Cardiac muscle cell (in vitro differentiated cells and primary cell): Measurements from ENCODE around the gene METTL15. TPM values are rescaled to one million over a fixed set of nuclear protein-coding genes. Genes with fewer than 3 reads are reported as not detected.
"Not testable (repeated sequence)": the region's sequence is repeated elsewhere in the genome, so short reads cannot be mapped to it uniquely, and the experiment has no call there.

Experiments
- DNase-seq, 2 donors: peaks; one replicate each; pipeline versions ENCODE4 v3.0.0 to v3.0.0-alpha.2; 2010 to 2017; ENCODE audit warnings: low read depth in 1 of 2, low spot score in 1 of 2
- H3K27ac ChIP-seq: fragments of 200-600 bp; sonication (generic); 2 replicates; pipeline ENCODE4 v1.5.1; 2016
- H3K27me3 ChIP-seq: fragments of 200-600 bp; sonication (generic); 2 replicates; pipeline ENCODE4 v1.6.0; 2016; ENCODE audit warnings: control low read depth
- H3K36me3 ChIP-seq: fragments of 200-600 bp; sonication (generic); 2 replicates; pipeline ENCODE4 v1.5.1; 2016; ENCODE audit warnings: control low read depth
- H3K4me1 ChIP-seq: fragments of 200-600 bp; sonication (generic); 2 replicates; pipeline ENCODE4 v1.8.1; 2017; ENCODE audit warnings: low read depth, mild to moderate bottlenecking, mixed run types
- H3K4me3 ChIP-seq: fragments of 200-600 bp; sonication (generic); 2 replicates; pipeline ENCODE4 v1.5.1; 2016; ENCODE audit warnings: mild to moderate bottlenecking
- H3K9me3 ChIP-seq: fragments of 200-600 bp; sonication (generic); 2 replicates; pipeline ENCODE4 v1.5.1; 2017; ENCODE audit warnings: low read depth, mild to moderate bottlenecking, control low read depth
- polyA plus RNA-seq: library from polyadenylated mRNA; unstranded; fragments of >200 nt; fragmentation: Nextera tagmentation; extraction: Ambion mirVana; gene quantifications from 2 replicates; pipeline ENCODE4 v1.2.1, GENCODE V29; 2016
- total RNA-seq: library from RNA; depleted of rRNA; stranded (reverse); fragments of >200 nt; gene quantifications from 2 replicates; pipeline ENCODE4 v1.2.3, GENCODE V29; 2016
- TF ChIP-seq, protein P1 (sequence below): IDR thresholded peaks from 2 replicates; pipeline ENCODE4 v1.5.1; 2012; ENCODE audit warnings: low read depth, mild to moderate bottlenecking, low read length

Gene METTL15
- total and polyA plus RNA-seq, 2 experiments from 2014 or later = 13.2 to 15.3 TPM

GRCh38 chr11:28086569-28086968 is 21.6 kb upstream of the METTL15 start:
- Histone ChIP-seq H3K36me3 (peaks cover 3% of the 10 kb centered on the region), H3K4me1 (no peaks in the 10 kb centered on the region), H3K27me3 (no peaks in the 10 kb centered on the region), H3K4me3 (no peak overlapping the region), H3K27ac (no peak overlapping the region), H3K9me3 (no peaks in the 10 kb centered on the region)
- DNase-seq = no peak
- TF ChIP-seq, protein P1, sequence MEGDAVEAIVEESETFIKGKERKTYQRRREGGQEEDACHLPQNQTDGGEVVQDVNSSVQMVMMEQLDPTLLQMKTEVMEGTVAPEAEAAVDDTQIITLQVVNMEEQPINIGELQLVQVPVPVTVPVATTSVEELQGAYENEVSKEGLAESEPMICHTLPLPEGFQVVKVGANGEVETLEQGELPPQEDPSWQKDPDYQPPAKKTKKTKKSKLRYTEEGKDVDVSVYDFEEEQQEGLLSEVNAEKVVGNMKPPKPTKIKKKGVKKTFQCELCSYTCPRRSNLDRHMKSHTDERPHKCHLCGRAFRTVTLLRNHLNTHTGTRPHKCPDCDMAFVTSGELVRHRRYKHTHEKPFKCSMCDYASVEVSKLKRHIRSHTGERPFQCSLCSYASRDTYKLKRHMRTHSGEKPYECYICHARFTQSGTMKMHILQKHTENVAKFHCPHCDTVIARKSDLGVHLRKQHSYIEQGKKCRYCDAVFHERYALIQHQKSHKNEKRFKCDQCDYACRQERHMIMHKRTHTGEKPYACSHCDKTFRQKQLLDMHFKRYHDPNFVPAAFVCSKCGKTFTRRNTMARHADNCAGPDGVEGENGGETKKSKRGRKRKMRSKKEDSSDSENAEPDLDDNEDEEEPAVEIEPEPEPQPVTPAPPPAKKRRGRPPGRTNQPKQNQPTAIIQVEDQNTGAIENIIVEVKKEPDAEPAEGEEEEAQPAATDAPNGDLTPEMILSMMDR = no peak

GRCh38 chr11:28087192-28087591 is 21.0 kb upstream of the METTL15 start:
- not testable (repeated sequence) for H3K27me3 ChIP-seq, H3K4me1 ChIP-seq, H3K27ac ChIP-seq, H3K9me3 ChIP-seq, H3K36me3 ChIP-seq, DNase-seq, H3K4me3 ChIP-seq

DNA sequence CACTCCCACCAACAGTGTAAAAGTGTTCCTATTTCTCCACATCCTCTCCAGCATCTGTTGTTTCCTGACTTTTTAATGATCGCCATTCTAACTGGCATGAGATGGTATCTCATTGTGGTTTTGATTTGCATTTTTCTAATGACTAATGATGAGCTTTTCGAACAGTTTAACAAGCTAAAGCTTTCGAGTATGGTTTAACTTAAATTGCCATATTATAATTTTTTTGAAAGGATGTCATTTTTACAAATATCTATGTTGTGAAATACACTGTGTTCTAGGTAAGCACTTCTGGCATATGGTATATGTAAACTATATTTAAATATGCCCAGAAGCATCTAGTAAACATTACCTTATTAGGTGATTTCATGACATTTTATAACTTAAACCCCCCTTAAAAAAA is 20.5 kb upstream of the METTL15 start:
- DNase-seq, H3K27ac ChIP-seq, H3K4me1 ChIP-seq, H3K36me3 ChIP-seq, H3K4me3 ChIP-seq, H3K27me3 ChIP-seq, H3K9me3 ChIP-seq: not testable (repeated sequence)

GRCh38 chr11:28089378-28089777 is 18.8 kb upstream of the METTL15 start:
- TF ChIP-seq, protein P1 = no peak
- peak in 1 of 2 donors; percentile 49 for DNase-seq

DNA sequence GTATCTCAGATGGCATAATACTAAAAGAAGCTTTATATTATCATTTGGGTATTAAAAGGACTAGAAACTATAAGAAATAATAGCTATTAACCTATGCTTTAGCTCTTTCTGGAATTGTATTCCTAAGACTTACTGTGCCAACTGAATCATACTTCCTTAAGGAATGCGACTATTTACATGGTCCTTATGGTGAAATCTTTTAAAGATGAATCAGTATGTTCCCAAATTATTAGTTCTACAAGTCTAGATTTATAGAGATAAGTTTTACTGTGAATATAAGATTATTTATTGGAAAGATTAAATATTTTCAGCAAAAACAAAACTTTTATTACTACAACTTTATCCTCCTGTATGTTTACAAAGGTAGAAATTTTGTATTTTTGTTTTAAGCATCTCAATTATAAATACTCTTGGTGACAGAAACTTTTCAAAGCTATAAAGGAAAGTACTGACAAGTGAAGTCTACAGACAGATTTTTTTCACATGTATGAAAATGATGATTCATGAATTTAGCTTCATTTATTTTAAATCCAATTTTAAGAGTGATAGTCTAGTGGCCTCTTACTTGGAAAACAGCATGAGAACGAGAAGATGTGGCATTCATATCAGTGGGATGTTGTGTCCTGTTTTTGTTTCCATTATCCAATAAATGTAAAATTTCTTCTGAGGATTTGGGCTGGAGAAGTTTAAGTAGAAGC is 18.0 kb upstream of the METTL15 start:
- no peaks in the 10 kb centered on the region for H3K4me1 ChIP-seq
- no peak overlapping the region for H3K27ac ChIP-seq
- H3K36me3 ChIP-seq = peaks cover 3% of the 10 kb centered on the region
- DNase-seq = peak in 1 of 2 donors; percentile 50
- no peak overlapping the region for H3K4me3 ChIP-seq
- TF ChIP-seq, protein P1 = no peak
- H3K27me3 ChIP-seq = no peaks in the 10 kb centered on the region
- H3K9me3 ChIP-seq = no peaks in the 10 kb centered on the region

More at GRCh38 chr11:28089378-28089777, 18.8 kb upstream of the METTL15 start:
- Histone ChIP-seq H3K36me3 (peaks cover 3% of the 10 kb centered on the region), H3K4me1 (no peaks in the 10 kb centered on the region), H3K4me3 (no peak overlapping the region), H3K27me3 (no peaks in the 10 kb centered on the region), H3K27ac (no peak overlapping the region), H3K9me3 (no peaks in the 10 kb centered on the region)

GRCh38 chr11:28092786-28093185 is 15.4 kb upstream of the METTL15 start:
- no peaks in the 10 kb centered on the region for H3K36me3 ChIP-seq
- no peaks in the 10 kb centered on the region for H3K27me3 ChIP-seq
- no peak overlapping the region for H3K27ac ChIP-seq
- H3K4me3 ChIP-seq = no peak overlapping the region
- H3K4me1 ChIP-seq = no peaks in the 10 kb centered on the region
- no peak for DNase-seq
- H3K9me3 ChIP-seq = no peaks in the 10 kb centered on the region
- TF ChIP-seq, protein P1 = no peak

GRCh38 chr11:28098257-28098656 is 9.9 kb upstream of the METTL15 start:
- no peak overlapping the region for H3K27ac ChIP-seq
- TF ChIP-seq, protein P1 = no peak

More at GRCh38 chr11:28098257-28098656, 9.9 kb upstream of the METTL15 start:
- Histone ChIP-seq H3K4me3 (no peak overlapping the region), H3K36me3 (no peaks in the 10 kb centered on the region), H3K9me3 (no peaks in the 10 kb centered on the region), H3K4me1 (peaks cover 16% of the 10 kb centered on the region), H3K27me3 (no peaks in the 10 kb centered on the region)
- no peak for DNase-seq
